Activated T-helper 1 cell treated with anti-CD3 and anti-CD28 coated beads, Interleukin-2, amount 50 U/mL, for 16 hours (primary cell): ENCODE data around the gene PPFIBP2.

ENCODE experiments used
- DNase-seq, 2 donors: peaks; one replicate each; pipeline ENCODE4 v3.0.0-alpha.2; 2020; ENCODE audit warnings: low read depth in 1 of 2, low spot score in 1 of 2

PPFIBP2 gene

DNA sequence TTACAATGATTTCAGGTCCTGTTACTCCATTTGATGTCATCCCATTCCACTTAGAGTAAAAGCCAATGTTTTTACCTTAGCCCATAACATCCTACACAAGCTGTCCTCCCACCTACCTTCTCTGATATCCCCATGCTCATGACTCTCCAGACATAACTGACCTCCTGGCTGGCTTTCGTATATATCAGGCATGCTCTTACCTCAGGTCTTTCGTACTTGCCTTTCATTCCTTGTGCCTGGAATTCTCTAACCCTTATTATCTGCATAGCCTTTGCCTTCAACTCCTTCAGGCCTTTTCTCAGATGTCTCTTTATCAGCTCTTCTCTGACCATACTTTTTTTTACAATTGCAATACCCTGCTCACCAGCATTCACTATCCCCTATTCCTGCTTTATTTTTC lies 169.8 kb downstream of the PPFIBP2 start:
- no peak for DNase-seq

DNA sequence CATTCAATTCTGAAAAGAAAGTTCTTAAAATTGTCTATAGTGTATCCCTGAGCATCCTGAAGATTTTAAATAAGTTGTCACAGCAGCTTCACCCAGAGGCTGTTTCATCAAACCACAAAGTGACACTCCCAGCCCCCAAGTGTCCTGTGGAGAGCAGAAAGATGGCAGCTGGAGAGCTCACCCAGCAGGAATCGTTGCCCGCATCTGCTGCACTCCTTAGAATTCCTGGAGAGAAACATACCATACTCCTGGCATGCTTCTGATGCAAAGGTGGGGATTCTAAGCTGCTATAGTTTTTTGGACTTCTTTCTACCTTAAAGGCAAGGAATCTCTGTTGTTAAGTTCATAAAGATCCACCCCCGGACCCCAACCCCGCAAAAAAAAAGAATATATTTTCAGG lies 173.0 kb downstream of the PPFIBP2 start:
- DNase-seq = no peak

DNA sequence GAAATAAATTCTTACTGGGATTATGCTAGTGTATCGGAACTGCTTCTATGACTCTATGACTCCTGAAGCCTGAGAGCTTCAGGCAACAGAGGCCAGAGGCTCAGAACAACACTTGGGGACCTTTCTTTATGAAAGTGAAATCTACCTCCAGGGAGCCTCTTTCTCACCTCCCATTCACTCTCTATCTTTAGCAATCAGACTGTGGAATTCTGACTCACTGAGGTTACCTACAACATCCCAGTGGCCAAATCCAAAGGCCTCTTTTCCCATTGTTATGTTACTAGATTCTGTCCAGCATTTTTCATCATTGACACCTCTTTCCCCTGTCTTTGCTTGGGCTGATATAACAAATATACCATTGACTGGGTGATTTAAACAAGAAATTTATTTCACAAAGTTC lies 173.6 kb downstream of the PPFIBP2 start:
- no peak for DNase-seq

DNA sequence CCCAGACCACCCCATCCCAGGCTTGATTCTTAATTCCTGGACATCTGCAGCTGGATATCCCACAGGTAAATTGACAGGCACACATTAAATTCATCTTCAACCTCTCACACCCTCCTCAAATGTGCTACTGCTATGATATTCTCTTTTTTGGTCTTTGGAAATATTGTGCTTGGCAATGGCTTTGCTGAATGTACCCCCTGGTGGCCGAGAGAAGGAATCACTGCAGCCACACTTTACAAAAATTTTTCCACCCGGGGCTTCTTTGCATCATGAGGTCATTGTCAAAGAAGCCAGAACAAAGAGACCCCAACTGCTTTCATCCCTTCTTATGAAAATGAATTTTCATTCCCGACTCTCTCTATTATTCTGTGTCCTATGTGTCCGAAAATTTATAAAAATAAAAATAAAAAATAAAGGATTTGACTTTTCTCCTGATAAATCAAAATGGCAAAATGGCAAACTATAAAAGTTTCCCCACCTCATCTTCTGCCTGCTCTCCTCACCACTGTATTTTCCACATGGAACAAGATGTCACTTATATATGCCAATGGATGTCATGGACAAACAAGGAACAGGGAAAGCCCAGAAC lies 174.5 kb downstream of the PPFIBP2 start:
- no peak for DNase-seq

DNA sequence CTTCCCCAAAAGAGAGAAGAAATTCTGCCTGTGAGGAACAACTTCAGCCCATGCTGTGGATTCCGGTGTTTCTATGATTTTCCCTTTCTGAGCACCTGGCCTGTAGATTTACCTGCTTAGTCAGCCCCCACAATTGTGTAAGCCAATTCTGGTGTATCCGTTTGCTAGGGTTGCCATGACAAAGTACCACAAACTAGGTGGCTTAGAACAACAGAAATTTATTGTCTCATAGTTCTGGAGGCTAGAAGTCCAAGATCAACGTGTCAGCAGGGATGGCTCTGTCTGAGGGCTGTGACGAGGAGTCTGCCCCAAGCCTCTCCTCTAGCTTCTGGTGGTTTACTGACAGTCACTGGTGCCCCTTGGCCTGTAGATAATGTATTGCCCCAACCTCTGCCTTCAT lies 175.4 kb downstream of the PPFIBP2 start:
- DNase-seq = no peak

DNA sequence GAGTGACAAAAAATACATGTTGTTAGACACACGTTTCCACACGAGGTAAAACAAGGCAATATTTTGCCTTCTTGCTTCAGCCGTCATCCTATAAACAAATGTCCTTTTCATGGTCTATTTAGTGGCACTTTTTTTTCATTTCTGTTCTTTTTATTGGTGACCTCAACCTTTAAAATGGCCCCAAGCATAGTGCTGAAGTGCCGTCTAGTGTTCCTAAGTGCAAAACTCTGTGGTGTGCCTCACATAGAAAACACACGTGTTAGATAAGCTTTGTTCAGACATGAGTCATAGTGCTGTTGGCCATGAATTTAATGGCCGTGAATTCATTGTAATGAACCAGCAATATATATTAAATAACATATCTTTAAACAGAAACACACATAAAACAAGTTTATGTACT lies 176.8 kb downstream of the PPFIBP2 start:
- no peak for DNase-seq

DNA sequence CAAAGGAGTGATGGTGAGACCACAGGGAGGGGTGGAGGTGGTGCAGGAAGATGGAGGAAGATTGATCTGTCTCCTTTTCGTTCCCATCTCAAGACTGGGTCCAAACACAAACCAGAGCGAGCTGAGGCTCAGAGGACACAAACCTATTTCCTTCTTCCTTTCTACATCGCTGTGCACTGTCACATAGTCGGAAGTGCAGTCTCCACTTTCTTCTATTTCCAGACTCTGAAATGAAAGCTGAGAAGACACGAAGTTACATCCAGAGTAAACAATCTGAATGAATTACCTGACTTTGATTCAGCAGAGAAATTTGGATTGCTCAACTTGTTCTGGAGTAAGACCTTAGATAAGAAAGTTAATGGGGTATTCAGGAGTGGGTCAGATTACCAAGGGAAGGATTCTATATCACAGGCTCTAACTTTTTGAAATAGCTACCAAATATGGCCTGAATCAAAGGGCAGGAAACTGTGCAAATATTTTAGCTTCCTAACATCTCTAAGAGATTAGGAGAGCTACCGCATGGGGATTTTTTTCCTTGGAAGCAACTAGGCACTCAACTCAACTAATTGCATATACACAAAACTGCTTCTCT lies 178.1 kb downstream of the PPFIBP2 start:
- no peak for DNase-seq

DNA sequence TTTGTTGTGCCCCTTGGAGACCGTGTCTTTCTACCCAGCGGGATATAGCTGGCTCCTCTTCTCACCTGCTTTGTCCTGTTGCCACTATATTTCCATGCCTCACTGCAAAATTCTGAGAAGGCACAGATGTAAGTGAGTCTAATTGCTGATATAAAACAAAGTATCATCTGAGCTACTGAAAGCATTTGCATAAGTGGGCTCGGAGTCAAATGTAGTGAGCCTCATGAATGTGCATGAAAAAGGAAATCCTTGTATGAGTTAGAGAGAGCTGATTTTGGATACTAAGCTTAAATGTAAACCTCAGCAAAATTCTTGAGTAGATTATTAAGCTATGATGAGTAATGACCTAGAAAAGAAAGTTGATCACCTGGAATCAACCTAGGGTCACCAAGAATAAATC lies 178.6 kb downstream of the PPFIBP2 start:
- no peak for DNase-seq

DNA sequence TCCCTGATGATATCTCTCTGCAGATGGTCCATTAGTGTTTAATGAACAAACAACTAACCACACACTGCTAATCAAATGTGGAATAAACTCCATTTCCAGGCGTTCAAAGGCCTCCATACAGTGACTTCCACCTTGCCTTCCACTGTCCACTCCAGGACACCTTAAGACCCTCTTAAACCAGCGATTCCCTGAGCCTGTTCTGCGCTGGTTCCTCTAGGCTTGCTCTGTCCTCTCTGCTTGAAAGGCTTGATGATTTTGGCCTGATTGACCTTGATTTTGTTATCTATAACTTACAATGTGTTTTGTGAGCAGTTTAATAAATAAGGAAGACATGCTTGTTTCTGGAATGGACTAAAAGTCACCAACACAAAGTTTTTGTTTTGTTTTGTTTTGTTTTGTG lies 180.4 kb downstream of the PPFIBP2 start:
- DNase-seq = no peak

DNA sequence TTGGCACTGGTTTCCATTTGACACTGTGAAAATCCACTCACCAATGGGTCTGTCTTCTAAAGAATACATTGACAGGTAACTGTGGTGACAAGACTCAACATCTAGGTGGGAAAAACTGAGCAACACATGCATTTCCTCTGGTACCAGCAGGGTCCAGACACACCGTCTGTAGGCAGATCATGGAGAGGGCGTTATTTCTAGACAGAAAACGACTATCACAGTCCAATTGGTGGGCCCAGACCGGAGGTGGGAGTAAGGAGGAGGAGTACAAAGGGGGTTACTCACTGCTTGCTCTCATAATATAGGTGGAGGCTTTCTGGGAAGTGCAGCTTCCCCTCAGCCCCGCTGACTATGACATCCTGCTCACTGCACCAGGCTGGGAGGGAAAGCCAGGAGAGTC lies 182.6 kb downstream of the PPFIBP2 start:
- DNase-seq = no peak
